ENCODE data around the gene PAH. TPM values are rescaled to one million over a fixed set of nuclear protein-coding genes. Genes with fewer than 3 reads are reported as not detected.

The PAH gene
- total and polyA plus RNA-seq, 10 of the 15 experiments (the other 5 are each of a cell fraction or from before 2014, with no cell fraction given): 0.20 to 4.8 (median 0.55) TPM; not detected in 1

GRCh38 chr12:102948941-102949352 is 31.9 kb upstream of the PAH start (continued):
- no peak for TF ChIP-seq CUX1 (IDR thresholded peaks at IDR 0.05; ENCODE audit: insufficient replicate concordance, low read depth, low read length)
- no peak for TF ChIP-seq NFXL1 (IDR thresholded peaks at IDR 0.05; ENCODE audit: borderline replicate concordance)
- no peak for TF ChIP-seq ASH2L (IDR thresholded peaks at IDR 0.05; ENCODE audit: borderline replicate concordance, low read depth)
- TF ChIP-seq ZNF384 (IDR thresholded peaks at IDR 0.05; ENCODE audit: borderline replicate concordance, low read depth, low read length): no peak
- TF ChIP-seq IRF4 (IDR thresholded peaks at IDR 0.05; ENCODE audit: low read depth, low read length): 0 out of 2 replicates have a peak, but pooled peaks have one; percentile 33
- no peak for TF ChIP-seq NR2C1 (IDR thresholded peaks at IDR 0.05)
- TF ChIP-seq ZNF687 (IDR thresholded peaks at IDR 0.05): peak; percentile 25; the same call in 1 of the 2 replicates
- peak; percentile 31 for TF ChIP-seq SKIL (IDR thresholded peaks at IDR 0.05; ENCODE audit: low read depth, poor library complexity, severe bottlenecking)
- no peak for TF ChIP-seq RUNX3 (IDR thresholded peaks at IDR 0.05; ENCODE audit: low read length)
- no peak for TF ChIP-seq EZH2 (IDR thresholded peaks at IDR 0.05; ENCODE audit: borderline replicate concordance, control insufficient read depth, low read depth, low read length)
- TF ChIP-seq ZNF24 (IDR thresholded peaks at IDR 0.05): 0 out of 2 replicates have a peak, but pooled peaks have one; percentile 32
- TF ChIP-seq RBBP5 (conservative IDR thresholded peaks at IDR 0.05): no peak
- TF ChIP-seq RB1 (IDR thresholded peaks at IDR 0.05; ENCODE audit: borderline replicate concordance): peak; percentile 85; the same call in 1 of the 2 replicates
- TF ChIP-seq USF1 (IDR thresholded peaks at IDR 0.05; ENCODE audit: borderline replicate concordance, extremely low read length, insufficient read depth, low read depth, low read length): no peak
- TF ChIP-seq ATF2 (IDR thresholded peaks at IDR 0.05; ENCODE audit: low read length): no peak
- no peak for TF ChIP-seq POLR2A (IDR thresholded peaks at IDR 0.05; ENCODE audit: low read depth, low read length)
- TF ChIP-seq RCOR1 (conservative IDR thresholded peaks at IDR 0.05; ENCODE audit: low read depth, low read length): no peak

Measured in GM12878 (cell line).